GM21423 (cell line): ENCODE results near the gene DLEC1.
"Not testable (repeated sequence)": the region's sequence is repeated elsewhere in the genome, so short reads cannot be mapped to it uniquely, and the experiment has no call there.

Experiments
- ATAC-seq: cut with Tn5 transposase; IDR thresholded peaks from one replicate; pipeline ENCODE4 v1.9.1; 2021; ENCODE audit warnings: mild to moderate bottlenecking, moderate library complexity; ENCODE audit not compliant: unreplicated experiment

The DLEC1 gene

GRCh38 chr3:38082296-38082695 lies 43.3 kb downstream of the DLEC1 start:
- not testable (repeated sequence) for ATAC-seq

- not testable (repeated sequence) for ATAC-seq
These were observed 44.2 kb downstream of the DLEC1 start for GRCh38 chr3:38083254-38083653.

GRCh38 chr3:38083871-38084333 lies 44.9 kb downstream of the DLEC1 start:
- no peak for ATAC-seq

GRCh38 chr3:38084334-38085310 lies 45.6 kb downstream of the DLEC1 start:
- no peak for ATAC-seq

- no peak for ATAC-seq
These were observed 46.4 kb downstream of the DLEC1 start for GRCh38 chr3:38085311-38085942.

GRCh38 chr3:38085943-38086324 lies 46.9 kb downstream of the DLEC1 start:
- no peak for ATAC-seq

- no peak for ATAC-seq
These were observed 47.5 kb downstream of the DLEC1 start for GRCh38 chr3:38086496-38086895.

GRCh38 chr3:38087278-38087677 lies 48.3 kb downstream of the DLEC1 start:
- ATAC-seq = not testable (repeated sequence)

GRCh38 chr3:38088126-38089078 lies 49.4 kb downstream of the DLEC1 start:
- ATAC-seq = no peak

GRCh38 chr3:38089163-38089562 lies 50.2 kb downstream of the DLEC1 start:
- ATAC-seq = no peak

- ATAC-seq = no peak
These were observed 51.4 kb downstream of the DLEC1 start for GRCh38 chr3:38090453-38090852.

- ATAC-seq = no peak
These were observed 56.0 kb downstream of the DLEC1 start for GRCh38 chr3:38094999-38095398.

- no peak for ATAC-seq
These were observed 56.9 kb downstream of the DLEC1 start for GRCh38 chr3:38095669-38096483.

GRCh38 chr3:38097446-38098375 lies 58.7 kb downstream of the DLEC1 start:
- ATAC-seq = no peak

- no peak for ATAC-seq
These were observed 59.3 kb downstream of the DLEC1 start for GRCh38 chr3:38098376-38098723.

- no peak for ATAC-seq
These were observed 60.5 kb downstream of the DLEC1 start for GRCh38 chr3:38099518-38099917.

GRCh38 chr3:38100498-38100897 lies 61.5 kb downstream of the DLEC1 start:
- no peak for ATAC-seq

GRCh38 chr3:38101811-38102443 lies 62.9 kb downstream of the DLEC1 start:
- no peak for ATAC-seq

- ATAC-seq = no peak
These were observed 63.4 kb downstream of the DLEC1 start for GRCh38 chr3:38102444-38102814.
